ENCODE data around the gene TM4SF4.

GRCh38 chr3:149442043-149442442, 32.5 kb upstream of the TM4SF4 start:
- TF ChIP-seq CTCF (IDR thresholded peaks at IDR 0.05; ENCODE audit: insufficient read depth, low read length, poor library complexity, severe bottlenecking) (no peak), EZH2phosphoT487 (conservative IDR thresholded peaks at IDR 0.05; ENCODE audit: low read length) (no peak)

Measured in SU-DHL-6 (cell line).